HPDE6-E6E7 (cell line): ENCODE data around the gene SDK2.
A peak's percentile ranks its signal among the peaks of the same experiment; 100 is the strongest.
"Not testable (repeated sequence)": the region's sequence is repeated elsewhere in the genome, so short reads cannot be mapped to it uniquely, and the experiment has no call there.

Experiments
- DNase-seq: peaks from one replicate; pipeline ENCODE4 v3.0.0; 2011; ENCODE audit warnings: missing footprints; ENCODE audit errors: extremely low spot score

SDK2 gene

DNA sequence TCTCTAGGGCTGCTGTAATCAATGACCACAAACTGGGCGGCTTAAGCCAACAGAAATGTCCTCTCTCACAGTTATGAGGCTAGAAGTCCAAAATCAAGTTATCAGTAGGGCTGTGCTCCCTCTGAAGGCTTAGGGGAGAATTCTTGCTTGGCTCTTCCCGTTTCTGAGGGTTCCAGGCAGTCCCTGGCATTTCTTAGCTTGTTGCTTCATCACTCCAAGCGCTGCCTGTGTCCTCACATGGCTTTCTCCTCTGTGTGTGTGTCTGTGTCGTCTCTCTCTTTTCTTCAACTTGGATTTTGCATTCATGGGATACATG lies 318.8 kb downstream of the SDK2 start:
- DNase-seq, result no peak

DNA sequence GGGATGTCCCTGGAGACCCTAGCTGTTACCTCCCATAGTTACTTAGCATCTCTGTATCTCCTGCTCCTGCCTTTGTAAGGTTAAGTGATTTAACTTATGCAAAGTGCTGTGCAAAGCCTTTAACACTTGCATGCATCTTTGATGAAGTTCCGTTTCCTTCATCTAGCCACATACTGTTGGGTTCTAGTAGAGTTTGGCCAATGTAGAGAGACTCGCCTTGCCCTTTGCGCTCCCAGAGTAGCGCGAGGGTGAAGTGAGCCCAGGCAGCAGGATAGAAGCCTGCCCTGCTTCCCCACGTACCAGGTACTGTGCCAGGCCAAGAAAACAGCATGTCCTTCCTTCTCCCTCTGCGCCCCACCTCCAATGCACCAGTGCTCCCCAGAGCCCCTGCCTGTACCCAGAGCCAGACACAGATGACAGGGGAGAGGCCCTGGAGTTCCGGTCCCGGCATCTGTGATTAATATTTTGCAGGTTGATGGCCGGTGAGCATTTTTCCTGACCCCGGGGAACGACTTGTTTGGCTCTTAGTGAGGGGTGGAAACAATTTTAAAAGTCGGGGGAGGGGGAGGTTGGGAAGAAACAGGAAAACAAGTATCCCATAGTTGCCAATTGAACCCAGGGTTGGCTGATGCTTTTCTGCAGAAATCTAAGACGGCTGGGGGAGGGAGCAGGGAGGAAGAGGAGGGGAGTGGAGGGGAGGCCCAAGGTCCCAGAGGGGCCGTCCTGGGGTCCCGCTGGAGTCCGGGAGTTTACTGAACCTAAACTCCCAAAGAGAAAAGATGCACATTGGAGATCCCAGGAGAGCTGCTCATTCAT lies 319.3 kb downstream of the SDK2 start:
- DNase-seq, result no peak

DNA sequence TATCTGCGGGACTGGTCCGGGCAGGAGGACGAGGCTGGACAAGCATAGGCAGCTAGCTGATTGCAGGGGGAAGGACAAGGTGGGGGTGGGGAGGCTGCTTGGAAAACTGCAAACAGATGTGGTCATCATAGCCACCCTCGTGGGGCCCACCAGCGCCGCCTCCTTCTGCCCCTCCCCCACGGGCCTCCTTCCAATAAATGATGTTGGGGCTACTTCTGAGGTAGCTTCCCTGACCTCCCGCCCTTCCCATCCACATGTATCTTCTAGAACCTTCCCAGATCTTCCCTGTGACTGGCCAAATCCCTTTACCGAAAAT lies 320.1 kb downstream of the SDK2 start:
- DNase-seq, result peak; percentile 71

DNA sequence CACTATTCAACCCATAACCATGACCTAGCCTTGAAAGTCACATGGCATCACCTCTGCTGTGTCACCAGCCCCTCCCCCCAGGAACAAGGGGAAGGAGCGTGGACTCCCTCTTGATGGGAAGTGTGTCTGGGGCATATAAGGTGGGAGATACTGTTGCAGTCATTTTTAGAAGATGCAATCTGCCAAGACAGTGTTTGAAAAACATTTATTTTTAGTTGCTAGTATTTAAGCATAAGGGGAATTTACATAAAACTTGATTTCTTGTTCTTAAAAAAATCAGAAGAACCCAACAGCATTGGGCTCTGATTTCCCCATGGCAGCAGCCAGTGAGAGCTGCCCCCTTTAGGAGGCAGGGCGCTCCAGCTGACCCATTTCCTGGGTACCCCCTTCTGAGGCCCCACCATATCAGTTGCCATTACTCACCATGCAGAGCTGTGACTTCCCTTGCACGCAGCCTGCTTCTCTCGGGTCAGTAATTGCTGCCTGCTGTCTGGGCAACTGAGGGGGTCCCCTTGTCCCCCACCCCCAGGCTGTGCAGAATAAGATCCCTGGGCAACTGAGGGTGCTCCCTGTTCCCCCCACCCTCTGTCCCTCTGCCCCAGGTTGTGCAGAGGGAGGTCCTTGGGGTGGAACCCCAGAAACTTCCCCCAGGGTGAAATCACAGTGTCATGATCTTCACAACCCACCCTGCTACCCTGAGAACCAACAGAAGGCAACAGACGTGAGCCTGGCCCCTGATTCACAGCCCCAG lies 320.7 kb downstream of the SDK2 start:
- DNase-seq, result no peak

DNA sequence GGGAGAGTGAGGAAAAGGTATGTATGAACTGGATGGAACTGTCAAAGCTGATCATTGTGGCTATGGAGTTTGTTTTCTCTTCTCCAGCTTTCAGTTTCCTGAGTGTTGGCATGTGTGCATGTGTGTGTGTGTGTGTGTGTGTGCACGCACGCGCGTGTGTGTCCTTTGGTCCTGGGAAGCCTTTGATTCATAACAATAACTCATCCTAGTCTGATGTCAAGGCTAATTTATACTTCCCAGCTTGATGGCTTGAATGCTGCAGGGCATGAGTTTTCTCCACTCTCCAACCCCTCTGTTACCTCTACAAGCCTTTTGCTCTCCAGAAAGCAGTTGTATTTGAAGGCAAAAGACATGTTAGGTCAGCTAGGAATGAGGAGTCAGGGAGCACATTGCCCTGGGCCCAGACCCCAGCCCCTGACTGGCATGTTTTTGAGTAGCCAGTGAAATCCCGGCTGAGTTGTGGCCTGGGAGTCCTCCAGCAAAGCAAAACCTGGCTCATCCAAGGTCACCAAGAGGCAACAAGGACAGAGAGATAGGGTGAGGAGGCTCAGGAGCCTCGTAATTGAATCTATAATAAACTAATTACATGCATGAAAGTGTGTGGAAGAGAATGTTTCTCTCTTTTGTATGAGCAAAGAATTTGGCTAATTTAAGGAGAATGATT lies 323.5 kb downstream of the SDK2 start:
- DNase-seq, result no peak

DNA sequence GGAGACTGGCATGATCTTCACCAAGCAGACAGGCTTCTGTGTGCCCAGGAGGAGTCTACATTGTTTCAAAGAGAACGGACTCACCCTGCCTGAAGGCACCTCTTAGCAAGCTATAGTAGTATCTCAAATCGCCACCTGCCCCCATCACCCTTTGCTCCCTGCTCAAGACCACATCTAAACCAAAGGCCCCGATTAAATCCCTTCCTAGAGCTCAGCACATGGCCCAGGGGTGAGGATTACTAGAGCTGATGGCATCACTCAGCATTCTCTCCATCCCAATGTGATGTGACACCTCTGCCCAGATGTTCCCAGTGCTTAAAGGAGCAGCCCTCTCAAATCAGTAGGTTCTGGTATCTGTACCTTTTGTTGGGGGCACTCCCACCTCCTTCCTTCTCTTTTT lies 324.5 kb downstream of the SDK2 start:
- no peak for DNase-seq

DNA sequence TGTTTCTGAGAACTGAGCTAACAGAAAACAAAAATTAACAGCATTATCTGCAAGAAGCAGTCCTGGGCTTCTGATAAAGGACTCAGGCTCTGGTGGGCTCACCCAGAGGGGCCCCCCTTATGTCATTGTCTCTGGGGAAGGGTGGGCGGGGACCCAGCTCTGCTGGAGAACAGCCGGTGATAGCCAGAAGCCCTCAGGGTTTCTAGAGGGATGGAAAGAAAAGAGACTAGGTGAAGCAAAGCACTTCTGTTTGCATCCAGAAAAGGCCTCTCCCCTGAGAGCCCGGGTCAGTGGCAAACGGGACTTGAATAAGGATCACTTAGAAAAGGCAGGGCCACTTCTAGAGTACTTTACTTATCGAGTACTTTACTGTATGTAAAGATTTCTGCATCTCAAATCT lies 325.4 kb downstream of the SDK2 start:
- no peak for DNase-seq

DNA sequence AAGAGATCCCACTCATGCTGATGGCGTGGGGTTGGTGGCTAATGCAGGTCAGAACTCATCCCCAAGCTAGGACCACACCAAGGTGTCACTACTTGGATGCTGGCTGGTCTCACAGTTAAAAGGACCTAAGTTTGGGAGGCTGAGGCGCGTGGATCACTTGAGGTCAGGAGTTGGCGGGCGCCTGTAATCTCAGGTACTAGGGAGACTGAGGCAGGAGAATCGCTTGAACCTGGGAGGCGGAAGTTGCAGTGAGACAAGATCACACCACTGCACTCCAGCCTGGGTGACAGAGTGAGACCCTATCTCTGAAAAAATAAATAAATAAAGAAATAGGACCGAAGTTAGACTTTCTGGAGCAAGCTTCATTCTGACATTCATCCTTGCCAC lies 325.8 kb downstream of the SDK2 start:
- no peak for DNase-seq

DNA sequence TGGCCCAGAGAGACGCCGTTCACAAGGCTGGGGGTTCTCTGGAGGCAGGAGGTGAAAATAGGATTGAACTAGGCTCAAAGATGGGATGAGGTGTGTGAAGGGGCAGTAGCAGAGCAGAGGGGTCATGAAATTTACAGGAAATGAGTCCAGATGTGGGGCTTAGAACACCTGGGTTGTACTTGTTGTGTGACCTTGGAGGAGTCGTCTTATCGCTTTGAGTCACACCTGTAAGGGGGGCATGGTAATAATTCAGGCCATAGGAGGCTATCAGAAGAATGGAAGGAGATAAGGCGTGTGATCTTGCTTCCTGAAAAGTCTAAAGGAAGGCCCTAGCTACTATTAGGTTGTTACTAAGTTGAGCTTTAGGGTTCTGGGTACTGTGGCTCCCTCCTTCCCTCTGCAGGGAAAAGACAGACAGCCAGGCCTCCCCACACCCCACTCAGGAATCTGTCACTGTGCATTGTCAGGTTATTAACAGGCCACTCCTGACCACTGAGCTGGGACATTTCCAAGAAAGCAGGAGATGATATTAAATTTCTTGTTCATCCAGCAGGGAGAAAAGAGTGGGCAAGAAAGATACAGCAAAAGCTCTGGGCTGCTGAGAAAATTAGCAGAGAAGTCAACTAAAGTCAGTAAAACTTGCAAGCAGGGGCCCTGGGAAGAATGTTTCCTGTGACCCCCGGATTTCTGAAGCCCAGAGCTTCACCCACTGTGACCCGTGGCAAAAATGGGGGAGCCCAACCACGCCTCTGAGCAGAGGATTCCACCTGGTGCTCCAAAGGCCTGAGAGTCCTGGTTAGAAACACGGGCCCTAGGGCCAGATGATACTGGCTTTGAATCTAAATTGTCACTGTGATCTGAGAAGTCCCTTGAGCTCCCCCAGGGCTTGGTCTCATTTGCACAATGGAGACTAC lies 326.5 kb downstream of the SDK2 start:
- DNase-seq, result no peak

DNA sequence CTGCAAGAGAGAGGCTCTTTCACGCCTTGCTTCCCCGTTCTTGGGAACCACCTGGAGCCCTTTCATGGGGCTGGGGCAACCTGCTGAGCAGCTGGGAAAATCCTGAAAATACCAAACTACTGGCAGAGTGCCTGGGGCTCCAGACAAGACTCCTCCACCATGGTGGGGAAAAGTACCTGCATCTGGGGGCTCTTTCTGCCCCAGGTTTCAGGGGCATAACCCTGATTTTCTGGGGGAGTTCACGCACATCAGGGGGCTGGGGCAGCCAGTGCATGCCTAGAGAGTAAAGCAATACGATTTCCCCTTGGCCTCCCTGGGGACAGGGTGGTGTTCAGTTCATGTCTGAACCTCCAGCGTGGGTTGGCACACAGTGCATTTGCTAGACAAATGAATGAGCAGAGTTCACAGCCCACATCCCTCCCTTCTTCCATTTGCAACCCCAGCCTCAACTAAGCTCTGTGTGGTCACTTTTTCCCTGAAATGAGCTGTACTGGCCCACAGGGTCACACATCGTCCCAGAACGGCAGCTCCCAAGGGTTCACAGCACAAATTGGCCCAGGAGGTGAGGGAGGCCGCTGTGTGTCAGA lies 327.2 kb downstream of the SDK2 start:
- no peak for DNase-seq

DNA sequence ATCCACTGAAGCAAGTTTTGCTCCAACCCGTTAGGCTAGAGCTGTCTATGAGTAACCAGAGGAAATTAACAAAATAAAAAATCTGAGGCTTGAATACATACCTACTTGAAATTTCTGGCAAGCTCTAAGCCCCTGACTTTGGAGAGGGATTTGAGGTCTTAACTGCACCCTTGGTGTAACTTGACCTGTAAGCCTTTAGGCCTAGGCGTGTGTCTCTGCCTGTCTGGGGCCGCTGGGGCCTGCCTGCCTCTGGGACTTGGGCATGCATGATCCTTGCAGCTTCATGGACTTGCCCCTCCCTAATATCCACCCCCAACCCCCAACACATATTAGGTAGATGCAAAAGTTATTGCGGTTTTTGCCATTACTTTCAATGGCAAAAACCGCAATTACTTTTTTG lies 328.8 kb downstream of the SDK2 start:
- DNase-seq, result no peak

DNA sequence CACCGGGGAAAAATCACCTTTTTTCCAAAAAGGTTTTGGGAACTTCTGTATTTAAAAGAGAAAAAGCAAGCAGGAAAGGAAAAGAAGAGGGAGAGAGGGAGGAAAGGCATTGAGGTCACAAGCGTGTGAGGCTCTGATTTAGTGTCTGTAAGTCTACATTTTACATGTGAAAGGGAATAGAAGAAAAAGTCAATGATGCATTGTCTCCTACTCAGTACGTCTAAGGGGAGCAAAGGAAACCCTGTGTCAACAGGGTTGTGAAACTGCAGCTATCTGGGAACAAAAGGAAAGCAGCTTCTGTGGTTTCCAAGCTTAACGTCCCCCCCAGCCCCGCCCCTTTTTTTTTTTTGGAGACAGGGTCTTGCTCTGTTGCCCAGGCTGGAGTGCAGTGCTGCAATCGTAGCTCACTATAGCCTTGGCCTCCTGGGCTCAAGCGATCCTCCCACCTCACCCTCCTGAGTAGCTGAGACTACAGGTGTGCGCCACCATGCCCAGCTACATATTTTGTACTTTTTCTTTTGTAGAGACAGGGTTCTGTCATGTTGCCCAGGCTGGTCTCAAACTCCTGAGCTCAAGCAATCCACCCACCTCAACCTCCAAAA lies 330.6 kb downstream of the SDK2 start:
- DNase-seq, result no peak

DNA sequence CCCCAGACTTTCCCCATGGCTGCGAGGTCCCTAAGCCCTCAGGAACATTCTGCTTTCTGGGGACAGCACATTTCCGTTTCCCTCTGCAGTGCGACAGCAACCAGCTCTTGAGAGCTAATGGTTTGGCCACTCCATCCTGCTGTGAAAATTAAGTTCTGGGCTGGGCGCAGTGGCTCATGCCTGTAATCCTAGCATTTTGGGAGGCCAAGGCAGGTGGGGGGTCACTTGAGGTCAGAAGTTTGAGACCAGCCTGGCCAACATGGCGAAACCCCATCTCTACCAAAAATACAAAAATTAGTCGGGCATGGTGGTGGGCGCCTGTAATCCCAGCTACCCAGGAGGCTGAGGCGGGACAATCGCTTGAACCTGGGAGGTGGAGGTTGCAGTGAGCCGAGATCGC lies 331.4 kb downstream of the SDK2 start:
- DNase-seq, result not testable (repeated sequence)

DNA sequence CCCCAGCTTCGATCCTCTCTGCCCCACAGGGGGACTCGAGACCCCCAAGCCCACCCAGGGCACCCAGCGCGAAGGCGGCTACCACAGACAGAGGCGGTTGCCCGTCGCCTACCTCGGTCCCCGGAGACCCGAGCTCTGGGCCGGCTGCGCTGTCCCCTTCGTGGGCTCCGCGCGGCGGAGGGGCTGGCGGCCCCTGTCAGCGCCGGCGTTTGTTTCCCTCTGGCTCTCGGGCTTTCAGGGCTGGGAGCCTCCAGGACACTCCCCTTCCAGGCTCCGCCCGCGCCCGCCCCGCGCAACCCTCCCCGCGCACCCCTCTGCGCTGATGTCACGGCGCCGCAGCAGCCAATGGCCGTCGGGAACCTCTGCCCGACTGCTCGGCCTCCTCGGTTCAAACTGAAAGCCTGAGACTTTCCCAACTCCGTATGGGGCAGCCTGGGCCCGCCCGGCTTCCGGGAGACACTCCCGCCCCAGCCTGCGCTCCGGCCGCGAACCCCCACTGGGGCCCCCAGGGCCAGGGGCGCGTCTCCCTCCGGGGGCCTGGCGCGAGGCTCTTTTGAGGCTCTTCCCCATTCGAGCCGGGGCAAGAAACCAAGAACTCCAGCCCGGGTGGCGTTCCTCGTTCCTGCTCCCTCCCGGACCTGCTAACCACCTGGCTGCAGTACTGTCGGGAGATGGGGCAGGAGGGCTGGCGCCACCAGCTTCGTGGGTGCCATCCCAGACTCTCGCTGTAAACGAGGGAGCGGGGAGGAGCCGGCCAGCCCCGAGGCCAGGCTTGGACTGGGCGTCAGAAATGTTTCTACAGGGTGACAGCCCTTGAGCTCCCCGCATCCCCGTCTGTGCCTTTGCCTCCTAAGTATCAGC lies 332.2 kb downstream of the SDK2 start, which contains the start of gene CDC42EP4:
TSS of gene CDC42EP4 (minus strand) at position 221 of the 861 bp plus-strand sequence. CDS start 25,501 bp downstream, outside the sequence.
- DNase-seq, result peak; percentile 87

DNA sequence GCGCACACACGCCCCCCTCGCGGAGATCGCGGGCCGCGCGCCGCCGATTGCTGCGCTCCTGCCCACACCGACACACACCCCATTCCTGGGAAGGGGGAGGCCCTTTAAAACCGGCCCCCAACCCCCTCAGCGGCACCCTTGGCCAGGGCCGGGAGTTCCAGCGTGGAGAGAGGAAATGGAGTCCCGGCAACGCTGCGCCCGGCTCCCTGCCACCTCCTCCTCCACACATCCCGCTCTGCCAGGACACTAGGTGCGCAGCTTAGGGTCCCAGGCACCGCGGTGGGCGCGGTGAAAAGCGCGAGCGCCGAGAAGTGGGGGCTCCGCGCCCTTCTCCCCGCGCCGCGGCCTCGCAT lies 332.8 kb downstream of the SDK2 start:
- no peak for DNase-seq

DNA sequence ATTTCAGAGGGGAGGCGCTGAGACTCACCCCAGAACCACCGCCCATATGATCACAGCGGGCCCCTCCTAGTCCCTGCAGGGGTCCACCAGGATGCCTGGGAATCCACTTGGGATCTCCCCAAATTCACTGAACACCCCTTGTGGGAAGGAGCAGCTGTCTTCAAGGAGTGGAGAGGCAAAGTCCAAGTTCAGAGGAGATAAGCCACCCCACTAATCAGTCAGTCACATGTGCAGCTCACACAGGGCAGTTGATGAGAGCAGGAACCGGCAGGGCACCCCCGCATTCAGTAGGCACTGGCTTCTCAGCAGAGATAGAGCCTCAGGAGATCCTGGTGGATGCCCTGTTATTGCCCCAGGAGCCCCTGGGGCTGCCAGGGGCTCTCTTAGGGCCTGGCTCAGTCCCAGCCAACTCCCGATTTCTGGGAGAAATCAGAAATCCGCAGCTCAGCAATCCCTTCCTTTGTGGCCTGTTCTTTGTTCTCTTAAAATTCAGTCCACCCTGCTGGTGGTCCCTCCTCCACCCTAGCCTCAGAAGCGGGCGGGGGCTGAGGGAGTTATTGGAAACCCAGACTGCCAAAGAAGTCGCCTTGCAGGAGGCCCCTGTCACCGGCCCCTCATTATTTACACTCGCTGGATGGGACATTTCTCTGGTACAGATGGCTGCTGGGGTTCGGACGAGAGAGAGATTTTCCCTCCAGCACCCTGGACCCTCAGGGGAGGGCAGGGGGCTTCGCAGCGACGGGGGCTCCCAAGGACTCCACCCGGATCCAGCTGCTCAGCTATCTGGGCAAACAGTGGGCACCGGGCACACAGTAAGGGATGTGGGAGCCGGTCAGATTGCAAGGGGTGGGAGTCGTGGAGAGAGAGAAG lies 334.3 kb downstream of the SDK2 start:
- DNase-seq, result no peak

DNA sequence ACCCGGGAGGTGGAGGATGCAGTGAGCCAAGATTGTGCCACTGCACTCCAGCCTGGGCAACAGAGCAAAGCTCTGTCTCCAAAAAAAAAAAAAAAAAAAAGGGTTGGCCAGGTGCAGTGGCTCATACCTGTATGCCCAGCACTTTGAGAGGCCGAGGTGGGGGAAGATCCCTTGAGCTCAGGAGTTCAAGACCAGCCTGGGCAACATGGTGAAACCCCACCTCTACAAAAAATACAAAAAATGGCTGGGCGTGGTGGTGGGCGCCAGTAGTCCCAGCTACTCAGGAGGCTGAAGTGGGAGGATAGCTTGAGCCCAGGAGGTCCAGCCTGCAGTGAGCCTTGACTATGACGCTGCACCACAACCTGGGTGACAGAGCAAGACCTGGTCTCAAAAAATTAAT lies 335.3 kb downstream of the SDK2 start:
- not testable (repeated sequence) for DNase-seq

DNA sequence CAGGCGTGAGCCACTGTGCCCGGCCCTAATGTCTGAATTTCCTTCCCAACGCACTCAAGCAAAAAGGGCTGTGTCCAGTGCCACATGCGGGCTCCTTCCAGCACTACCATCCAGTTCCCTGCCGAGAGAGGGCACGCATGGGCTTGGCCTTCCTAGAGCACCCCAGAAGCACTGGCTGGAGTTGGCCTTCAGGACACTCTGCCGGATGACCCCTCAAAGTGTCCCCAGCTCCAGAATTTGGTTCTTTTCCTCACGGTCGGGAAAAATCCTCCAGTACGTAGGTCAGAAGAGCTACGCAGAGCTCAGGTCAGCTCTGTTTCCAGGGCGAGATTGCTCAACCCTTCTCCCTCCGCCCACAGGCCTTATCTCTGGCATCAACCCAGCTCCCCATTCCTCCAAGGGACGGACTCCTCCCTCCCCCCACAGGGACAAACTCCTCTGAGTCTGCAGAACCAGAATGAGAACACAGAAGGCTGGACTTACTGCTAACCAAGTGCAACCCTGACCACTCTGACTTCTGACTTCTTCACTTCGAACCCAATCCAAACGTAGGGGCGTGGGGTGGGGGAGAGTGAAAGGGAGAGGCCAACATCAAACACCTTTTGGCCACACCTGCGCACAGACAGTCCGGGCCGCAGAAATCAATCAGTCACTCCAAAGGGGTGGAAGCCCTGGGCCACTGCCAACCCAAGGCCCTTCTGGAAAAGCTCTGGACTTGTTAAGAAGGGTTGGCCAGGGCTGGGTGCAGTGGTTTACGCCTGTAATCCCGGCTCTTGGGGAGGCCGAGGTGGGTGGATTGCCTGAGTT lies 336.0 kb downstream of the SDK2 start:
- DNase-seq, result no peak
